Activated T-cell treated with anti-CD3 and anti-CD28 coated beads for 4 hours (primary cell): ENCODE results near the gene OAS2.

ENCODE experiments used
- DNase-seq: peaks from one replicate; pipeline ENCODE4 v3.0.0-alpha.2; 2020

The OAS2 gene

GRCh38 chr12:113027726-113028125 lies 49.4 kb downstream of the OAS2 start:
- DNase-seq, result no peak

- no peak for DNase-seq
These were observed 52.7 kb downstream of the OAS2 start for GRCh38 chr12:113030875-113031525.

- no peak for DNase-seq
These were observed 61.7 kb downstream of the OAS2 start for GRCh38 chr12:113039911-113040445.

GRCh38 chr12:113040722-113041171 lies 62.4 kb downstream of the OAS2 start:
- DNase-seq, result no peak

GRCh38 chr12:113041560-113041959 lies 63.2 kb downstream of the OAS2 start:
- no peak for DNase-seq

GRCh38 chr12:113043240-113043639 lies 64.9 kb downstream of the OAS2 start:
- no peak for DNase-seq

- no peak for DNase-seq
These were observed 66.2 kb downstream of the OAS2 start for GRCh38 chr12:113044516-113044915.

- peak; percentile 58 for DNase-seq
These were observed 70.4 kb downstream of the OAS2 start for GRCh38 chr12:113048716-113049127.

- DNase-seq, result no peak
These were observed 71.8 kb downstream of the OAS2 start for GRCh38 chr12:113049976-113050742.

GRCh38 chr12:113050795-113051194 lies 72.5 kb downstream of the OAS2 start:
- no peak for DNase-seq

GRCh38 chr12:113051759-113052158 lies 73.4 kb downstream of the OAS2 start:
- DNase-seq, result no peak

GRCh38 chr12:113052326-113052725 lies 74.0 kb downstream of the OAS2 start:
- no peak for DNase-seq

- DNase-seq, result no peak
These were observed 76.7 kb downstream of the OAS2 start for GRCh38 chr12:113054948-113055486.

GRCh38 chr12:113055594-113056380 lies 77.5 kb downstream of the OAS2 start:
- no peak for DNase-seq

GRCh38 chr12:113056381-113056630 lies 78.0 kb downstream of the OAS2 start:
- DNase-seq, result no peak

- peak; percentile 28 for DNase-seq
These were observed 78.5 kb downstream of the OAS2 start, which contains the start of gene DTX1 for GRCh38 chr12:113056631-113057488. TSS of gene DTX1 (plus strand) at chr12:113056730. CDS start at chr12:113058193, 1,463 bp downstream.

- no peak for DNase-seq
These were observed 79.5 kb downstream of the OAS2 start for GRCh38 chr12:113057565-113058485.

GRCh38 chr12:113058553-113058952 lies 80.2 kb downstream of the OAS2 start:
- DNase-seq, result no peak

- no peak for DNase-seq
These were observed 80.8 kb downstream of the OAS2 start for GRCh38 chr12:113059071-113059595.

GRCh38 chr12:113060336-113060960 lies 82.1 kb downstream of the OAS2 start:
- no peak for DNase-seq
